ENCODE data around the gene SLC5A4.

SLC5A4 gene

GRCh38 chr22:32232191-32232830 lies 22.8 kb downstream of the SLC5A4 start:
- no peak for DNase-seq

GRCh38 chr22:32226326-32227104 lies 28.6 kb downstream of the SLC5A4 start:
- DNase-seq, result no peak

- no peak for DNase-seq
Measured at GRCh38 chr22:32222991-32223390, 32.2 kb downstream of the SLC5A4 start.

DNA sequence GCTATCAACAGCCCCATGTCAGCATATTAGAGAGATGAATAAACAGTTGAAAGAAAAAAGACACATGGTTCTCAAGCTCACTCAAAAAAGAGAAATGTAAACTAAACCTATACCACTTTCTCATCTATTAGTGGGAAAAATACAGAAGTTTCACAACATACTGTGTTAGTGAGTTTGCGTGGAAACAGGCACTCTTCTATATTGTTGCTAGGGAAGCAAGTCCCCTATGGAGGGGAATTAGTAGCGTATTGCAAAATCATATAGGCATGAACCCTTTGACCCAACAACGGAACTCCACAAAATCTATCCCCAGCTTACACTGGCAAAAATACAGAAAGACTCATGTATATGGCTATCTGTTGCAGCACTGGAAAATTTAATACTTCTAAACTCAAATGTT lies 36.1 kb downstream of the SLC5A4 start:
- DNase-seq, result no peak

DNA sequence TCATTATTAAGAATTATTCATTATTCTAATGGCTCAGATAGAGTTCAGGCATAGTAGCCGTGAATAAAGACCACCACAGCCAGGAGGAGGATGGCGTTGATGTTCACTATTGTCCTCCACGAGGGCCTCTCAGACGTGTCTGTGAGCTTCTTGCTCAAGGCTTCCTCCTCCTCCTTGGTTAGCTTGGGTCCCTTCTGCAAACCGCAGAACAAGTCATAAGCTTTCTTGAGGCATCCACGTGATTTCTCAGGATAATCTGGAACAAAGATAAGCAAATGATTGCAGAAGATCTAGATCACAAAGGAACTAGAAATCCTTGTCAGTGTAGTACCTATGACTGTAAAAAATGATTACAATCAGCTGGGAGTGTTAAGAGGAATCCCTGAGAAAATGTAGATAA lies 36.7 kb downstream of the SLC5A4 start:
- no peak for DNase-seq

GRCh38 chr22:32217465-32217864 lies 37.7 kb downstream of the SLC5A4 start:
- no peak for DNase-seq

- DNase-seq, result no peak
Measured at GRCh38 chr22:32216911-32217310, 38.2 kb downstream of the SLC5A4 start.

DNA sequence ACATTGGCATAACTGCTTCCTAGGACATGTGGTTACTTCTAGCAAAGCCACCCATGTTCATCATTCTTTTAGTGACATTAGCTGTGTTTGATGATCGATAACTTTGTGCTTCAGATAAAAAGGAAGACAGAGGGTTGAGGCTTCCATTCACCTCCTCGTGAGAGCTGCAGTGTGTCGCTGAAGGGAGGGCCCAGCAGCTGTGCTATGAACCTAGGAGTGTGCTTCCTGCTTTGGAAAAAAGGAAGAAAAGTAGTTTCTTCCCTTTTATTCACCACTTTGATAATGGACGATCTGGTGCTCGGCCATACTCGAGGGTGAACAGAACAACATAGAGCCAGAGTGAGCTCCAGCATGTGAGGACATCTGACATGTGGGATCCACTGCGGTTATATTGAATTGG lies 44.1 kb downstream of the SLC5A4 start:
- DNase-seq, result no peak

DNA sequence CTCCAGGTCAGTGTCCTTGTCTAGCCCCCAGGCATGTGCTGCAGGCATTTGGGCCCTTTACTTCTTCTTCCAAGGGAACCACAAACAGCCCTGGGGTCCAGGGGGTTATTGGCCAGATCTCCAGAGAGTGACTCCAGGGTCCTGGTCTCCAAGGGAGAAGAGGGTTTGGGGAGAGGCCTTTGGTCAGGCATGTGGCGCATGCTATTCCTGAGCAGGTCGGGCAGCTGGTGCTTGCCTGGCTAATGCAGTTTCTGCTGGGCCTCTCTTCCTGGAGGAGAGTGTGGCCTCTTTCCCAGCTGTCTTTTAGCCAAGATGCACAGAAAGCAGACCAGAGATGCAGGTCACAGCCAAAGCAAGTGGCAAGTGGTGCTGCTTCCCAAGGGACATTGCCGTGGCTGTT lies 46.5 kb downstream of the SLC5A4 start:
- no peak for DNase-seq

DNA sequence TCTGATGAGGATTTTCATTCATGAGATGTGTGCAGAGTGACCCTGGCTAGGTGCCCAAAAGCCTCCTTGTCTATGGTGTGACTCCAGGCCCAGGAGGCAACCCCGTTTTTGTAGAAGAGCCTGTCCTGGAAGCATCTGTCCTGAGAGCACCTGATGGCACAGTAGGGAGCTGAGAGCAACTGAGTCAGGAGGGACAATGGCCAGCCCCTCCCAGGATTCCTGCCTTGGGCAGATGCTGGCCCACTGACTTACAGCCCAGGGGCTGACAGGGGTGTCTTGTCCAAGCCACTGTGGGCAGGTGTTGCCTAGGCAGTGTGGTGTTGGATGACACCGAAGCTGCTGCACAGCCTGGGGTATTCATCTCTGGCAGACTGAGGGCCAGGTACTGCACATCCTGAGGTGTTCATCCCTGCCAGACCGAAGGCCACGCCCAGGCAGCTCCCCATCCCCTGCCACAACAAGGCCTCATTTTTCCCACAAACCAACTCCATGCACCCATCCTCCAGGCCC lies 47.1 kb downstream of the SLC5A4 start:
- DNase-seq, result no peak

GRCh38 chr22:32206774-32207758 lies 48.1 kb downstream of the SLC5A4 start:
- peak; percentile 56 for DNase-seq

GRCh38 chr22:32205974-32206773 lies 49.0 kb downstream of the SLC5A4 start:
- DNase-seq, result no peak

DNA sequence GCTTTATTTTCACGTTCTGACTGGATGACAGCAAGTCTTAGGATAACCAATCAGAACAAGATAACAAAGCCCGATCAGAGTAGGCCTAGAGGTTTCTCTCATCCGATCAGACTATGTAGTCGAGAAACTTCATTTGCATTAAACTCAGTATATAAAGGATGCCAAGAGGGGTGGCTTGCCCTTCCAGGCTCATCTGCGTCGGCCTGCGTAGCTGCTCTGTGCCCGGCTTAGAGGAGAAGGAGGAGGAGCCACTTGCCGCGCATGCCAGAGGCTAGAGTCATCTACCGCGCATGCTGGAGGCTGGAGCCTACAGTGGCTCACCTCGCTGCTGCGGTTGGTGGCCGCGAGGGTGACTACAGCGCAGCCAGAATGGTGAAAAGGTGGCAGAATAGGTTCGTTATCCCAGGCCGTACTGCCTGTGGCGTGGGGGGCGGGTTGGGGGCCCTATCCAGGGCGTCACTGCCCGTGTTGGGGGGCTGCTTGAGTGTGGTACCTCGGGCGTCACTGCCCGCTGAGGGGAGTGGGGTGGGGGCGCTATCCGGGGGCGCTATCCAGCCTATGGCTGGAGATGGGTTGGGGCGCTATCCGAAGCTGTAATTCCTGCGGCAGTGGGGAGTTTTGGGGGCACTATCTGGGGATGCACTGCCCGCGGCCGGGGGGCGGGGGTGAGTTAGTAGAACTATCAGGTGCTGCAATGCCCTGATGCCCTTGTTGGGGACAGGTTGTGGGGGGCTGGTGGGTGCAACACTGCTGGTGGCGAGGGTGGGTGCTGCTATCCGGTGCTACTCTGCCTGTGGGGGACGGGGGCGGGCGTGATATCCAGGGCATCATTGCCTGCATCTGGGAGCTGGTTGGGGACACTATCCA lies 50.1 kb downstream of the SLC5A4 start, which contains the start of gene RFPL2:
TSS of gene RFPL2 (minus strand) at position 218 of the 867 bp plus-strand sequence. CDS start 2,622 bp downstream, outside the sequence.
- peak; percentile 46 for DNase-seq

DNA sequence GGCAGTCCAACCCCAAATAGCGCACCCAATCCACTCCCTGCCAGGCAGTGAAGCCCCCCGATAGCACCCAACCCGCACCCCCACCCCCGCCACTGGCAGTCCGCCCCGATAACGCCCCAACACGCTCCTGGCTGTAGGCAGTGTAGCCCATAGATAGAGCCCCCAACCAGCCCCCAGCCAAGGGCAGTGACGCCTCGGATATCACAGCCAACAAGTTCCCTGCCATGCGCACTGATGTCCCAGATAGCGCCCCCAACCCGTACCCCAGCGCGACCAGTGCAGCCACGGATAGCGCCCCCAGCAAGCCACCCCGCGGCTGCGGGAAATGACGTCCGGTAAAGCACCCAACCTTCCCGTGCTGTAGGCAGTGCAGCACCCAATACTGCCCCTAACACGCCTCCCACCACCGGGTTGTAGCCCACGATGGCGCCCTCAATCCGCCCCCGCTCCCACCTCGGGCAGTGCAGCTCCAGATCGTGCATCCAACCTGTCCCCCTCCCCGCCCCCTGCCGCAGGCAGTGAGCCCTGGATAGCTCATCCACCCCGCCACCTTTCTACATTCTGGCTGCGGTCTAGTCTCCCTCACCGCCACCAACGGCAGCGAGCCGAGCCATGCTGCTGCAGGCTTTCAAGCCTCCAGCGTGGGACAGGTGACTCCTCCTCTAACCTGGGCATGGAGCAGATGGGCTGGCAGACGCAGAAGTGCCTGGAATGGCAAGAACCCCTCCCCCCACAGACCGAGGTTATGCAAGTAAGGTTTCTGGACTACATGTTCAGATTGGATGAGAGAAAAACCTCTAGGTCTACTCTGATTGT lies 50.9 kb downstream of the SLC5A4 start:
- DNase-seq, result peak; percentile 22

DNA sequence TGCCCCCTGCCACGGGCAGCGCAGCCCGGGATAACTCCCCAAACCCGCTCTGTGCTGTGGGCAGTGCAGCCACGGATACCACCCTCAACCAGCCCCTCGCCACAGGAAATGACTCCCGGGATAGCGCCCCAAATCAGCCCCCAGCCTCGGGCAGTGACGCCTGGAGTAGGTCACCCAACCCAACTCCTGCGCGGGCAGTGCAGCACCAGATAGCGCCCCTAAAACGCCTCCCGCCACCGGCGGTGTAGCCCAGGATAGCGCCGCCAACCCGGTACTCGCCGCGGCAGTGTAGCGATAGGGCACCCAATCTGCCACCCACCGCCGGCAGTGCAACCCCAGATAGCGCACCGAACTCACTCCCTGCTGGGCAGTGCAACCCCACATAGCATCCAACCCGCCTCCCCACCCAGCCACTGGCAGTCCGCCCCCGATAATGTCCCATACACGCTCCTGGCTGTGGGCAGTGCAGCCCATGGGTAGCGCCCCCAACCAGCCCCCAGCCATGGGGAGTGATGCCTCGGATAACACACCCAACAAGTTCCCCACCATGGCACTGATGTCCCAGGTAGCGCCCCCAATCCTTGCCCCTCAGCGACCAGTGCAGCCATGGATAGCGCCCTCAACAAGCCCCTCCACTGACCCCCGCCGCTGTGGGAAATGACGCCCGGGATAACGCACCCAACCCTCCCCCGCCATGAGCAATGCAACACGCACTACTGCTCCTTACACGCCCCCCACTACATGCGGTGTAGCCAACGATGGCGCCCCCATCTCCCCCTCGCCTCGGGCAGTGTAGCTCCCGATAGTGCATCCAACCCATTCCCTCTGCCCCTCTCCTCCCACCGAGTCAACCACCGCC lies 51.7 kb downstream of the SLC5A4 start:
- DNase-seq, result peak; percentile 16

- peak; percentile 41 for DNase-seq
Measured at GRCh38 chr22:32202539-32203180, 52.5 kb downstream of the SLC5A4 start.

- no peak for DNase-seq
Measured at GRCh38 chr22:32202161-32202538, 53.0 kb downstream of the SLC5A4 start.

DNA sequence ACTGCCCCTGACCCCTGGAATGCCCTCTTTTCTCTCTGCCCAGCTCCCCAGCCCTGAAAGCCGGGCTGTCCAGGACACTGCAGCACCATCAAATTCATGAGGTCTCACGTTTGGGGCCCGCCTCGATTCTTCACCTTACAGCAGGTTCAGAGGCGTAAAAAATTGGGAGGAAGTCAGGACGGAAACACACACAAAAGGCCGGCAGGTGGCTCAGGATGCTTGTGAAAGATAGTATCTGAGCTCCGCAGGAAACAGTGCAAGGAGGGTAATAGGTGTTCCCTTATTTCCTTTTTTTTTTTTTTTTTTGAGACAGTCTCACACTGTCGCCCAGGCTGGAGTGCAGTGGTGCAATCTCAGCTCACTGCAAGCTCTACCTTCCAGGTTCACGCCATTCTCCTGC lies 54.4 kb downstream of the SLC5A4 start:
- DNase-seq, result peak; percentile 50

GRCh38 chr22:32199961-32200360 lies 55.2 kb downstream of the SLC5A4 start:
- DNase-seq, result no peak
